ENCODE data around the gene TIAL1.

GRCh38 chr10:119637631-119638030 is 40.9 kb upstream of the TIAL1 start:
- TF ChIP-seq CTCF (IDR thresholded peaks at IDR 0.05; ENCODE audit: insufficient read depth, low read length, poor library complexity, severe bottlenecking): no peak
- TF ChIP-seq EZH2phosphoT487 (conservative IDR thresholded peaks at IDR 0.05; ENCODE audit: low read length): no peak
